VCaP (cell line): ENCODE results near the gene ZNF664.

Source experiments
- H3K27ac ChIP-seq: fragments of 450-650 bp; 2 replicates; pipeline ENCODE4 v1.5.1; 2017
- TF ChIP-seq, protein P1 (sequence below): fragments of 450-650 bp; conservative IDR thresholded peaks from 2 replicates; pipeline ENCODE4 v1.5.1; 2017; ENCODE audit warnings: mild to moderate bottlenecking, moderate library complexity

Gene ZNF664

DNA sequence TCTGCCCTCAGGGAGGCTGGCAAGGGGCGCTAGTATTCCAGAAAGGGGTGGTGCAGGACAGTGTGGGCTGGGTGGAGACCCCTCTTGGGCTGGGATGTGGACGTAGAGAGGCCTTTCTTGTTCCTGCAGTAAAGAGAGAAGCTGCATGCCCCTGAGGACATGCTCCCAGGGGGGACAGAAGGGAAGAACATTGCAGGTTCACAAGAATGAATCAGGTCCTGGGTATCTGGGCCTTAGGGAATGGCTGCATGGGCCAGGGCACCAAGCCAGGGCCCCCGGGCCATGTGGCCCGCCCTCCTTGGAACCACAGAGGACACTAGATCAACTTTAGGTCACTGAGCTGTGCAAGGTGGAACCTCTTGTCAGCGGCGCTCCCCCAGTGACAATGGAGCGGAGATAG lies 51.8 kb downstream of the ZNF664 start:
- no peak overlapping the region for H3K27ac ChIP-seq
- TF ChIP-seq, protein P1, sequence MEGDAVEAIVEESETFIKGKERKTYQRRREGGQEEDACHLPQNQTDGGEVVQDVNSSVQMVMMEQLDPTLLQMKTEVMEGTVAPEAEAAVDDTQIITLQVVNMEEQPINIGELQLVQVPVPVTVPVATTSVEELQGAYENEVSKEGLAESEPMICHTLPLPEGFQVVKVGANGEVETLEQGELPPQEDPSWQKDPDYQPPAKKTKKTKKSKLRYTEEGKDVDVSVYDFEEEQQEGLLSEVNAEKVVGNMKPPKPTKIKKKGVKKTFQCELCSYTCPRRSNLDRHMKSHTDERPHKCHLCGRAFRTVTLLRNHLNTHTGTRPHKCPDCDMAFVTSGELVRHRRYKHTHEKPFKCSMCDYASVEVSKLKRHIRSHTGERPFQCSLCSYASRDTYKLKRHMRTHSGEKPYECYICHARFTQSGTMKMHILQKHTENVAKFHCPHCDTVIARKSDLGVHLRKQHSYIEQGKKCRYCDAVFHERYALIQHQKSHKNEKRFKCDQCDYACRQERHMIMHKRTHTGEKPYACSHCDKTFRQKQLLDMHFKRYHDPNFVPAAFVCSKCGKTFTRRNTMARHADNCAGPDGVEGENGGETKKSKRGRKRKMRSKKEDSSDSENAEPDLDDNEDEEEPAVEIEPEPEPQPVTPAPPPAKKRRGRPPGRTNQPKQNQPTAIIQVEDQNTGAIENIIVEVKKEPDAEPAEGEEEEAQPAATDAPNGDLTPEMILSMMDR: no peak

DNA sequence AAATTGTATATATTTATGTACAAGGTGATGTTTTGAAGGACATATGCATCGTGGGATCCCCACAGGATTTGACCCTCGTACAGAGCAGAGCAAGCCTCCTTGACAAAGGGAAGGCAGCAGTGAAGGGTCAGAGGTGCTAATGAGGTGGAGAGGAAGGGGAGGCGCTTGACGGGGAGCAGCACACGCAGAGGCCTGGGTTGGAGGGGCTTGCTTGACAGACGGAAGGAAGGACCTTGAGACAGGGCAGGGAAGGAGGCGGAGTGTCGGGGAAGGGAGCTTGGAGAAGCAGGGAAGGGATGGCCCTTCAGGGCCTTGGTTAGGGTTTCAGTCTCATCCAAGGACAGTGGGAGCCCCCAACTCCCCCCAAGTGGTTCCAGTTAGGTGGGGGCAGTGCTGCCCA lies 52.6 kb downstream of the ZNF664 start:
- TF ChIP-seq, protein P1: no peak
- H3K27ac ChIP-seq: no peak overlapping the region

DNA sequence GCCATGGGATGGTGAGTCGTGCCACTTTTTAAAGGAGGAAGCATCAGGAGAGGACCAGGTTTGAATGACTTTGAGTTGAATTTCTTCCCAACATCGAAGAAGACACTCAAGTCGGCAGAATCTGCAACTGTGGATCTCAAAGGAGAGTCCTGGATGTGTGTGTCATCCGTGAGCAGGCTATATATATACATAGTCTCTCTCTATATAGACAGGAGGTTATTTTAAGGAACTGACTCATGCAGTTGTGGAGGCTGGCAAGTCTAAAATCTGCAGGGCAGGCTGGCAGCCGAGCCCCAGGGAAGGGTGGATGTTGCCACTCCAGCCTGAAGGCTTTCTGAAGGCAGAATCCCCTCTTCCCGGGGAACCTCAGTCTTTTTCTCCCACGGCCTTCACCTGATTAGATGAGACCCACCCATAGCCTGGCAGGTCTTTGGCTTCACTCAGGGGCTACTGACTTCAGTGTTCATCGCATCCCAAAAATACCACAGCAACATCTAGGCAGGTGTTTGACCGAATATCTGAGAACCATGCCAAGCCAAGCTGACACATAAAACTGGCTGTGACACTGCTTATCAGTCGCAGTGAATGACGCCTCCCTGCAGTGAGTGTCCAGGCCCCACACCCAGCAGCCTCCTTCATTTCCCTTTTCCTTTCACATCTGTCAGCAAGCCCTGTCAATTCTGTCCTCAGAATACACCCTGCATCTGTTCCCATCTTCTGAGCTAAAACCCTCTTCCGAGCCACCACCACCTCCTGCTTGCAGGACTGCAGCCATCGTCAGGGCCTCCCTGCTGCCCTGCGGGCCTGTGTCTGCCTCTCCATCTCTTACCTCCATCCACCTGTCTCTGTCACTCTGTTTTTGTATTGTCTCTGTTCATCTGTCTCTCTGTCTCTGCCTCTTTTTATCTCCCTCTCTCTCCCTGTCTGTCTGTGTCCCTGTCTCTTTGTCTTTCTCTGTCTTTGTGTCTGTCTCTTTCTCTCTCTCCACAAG lies 54.0 kb downstream of the ZNF664 start:
- no peak overlapping the region for H3K27ac ChIP-seq
- TF ChIP-seq, protein P1: no peak

DNA sequence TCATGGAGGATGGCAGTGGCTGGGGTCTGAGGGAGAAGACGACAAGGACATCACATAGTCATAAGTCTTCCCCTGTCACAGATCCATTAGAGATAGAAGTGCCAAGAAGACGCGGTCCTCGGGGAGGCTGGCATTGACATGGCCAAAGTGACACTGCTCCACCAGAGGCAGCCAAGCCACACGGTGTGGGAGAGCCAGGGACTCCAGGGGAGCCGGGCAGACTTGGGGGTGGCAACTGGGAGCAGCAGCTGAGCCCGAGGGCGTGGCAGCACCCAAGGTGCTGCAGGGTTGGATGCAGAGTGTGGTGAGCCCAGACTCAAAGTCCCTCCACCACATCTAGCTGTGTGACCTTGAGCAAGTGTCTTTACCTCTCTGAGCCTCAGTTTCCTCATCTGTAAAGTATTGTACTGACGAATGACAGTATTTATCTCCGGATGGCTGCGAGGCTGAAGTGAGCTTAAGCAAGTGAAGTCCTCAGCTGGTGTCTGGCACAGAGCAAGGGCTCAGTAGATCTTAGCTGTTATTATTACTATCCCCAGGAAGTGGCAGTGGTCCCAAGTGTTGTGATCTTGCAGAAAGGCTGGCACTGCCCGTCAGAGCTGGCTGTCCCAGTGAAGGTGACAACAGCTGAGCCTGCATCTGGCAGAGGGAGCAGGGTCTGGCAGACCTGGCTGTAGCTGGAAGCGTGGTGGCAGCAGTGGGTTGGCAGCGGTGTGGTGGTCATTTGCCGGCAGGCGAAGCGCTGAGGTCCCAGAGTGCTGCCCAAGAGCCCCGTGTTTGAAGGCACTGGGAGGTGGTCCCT lies 54.9 kb downstream of the ZNF664 start:
- no peak overlapping the region for H3K27ac ChIP-seq
- TF ChIP-seq, protein P1: no peak

DNA sequence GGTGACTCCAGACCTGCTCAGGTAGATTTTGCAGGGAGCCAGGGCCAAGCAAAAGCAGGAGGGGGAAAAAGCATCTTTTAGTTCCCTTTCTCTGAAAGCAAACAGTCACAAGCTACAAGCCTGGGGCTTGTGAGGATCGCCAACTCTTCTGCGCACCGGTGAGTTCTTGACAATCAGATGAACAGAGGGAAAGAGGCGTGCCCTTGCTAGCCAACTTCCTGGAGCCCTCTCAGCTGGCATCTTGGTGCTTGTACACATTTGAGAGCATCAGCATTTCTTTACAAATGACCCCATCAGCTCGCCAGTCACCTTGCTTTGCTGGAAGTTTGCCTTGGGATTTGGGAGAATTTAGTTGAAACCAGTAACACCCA lies 55.5 kb downstream of the ZNF664 start:
- TF ChIP-seq, protein P1: no peak
- H3K27ac ChIP-seq: no peak overlapping the region

DNA sequence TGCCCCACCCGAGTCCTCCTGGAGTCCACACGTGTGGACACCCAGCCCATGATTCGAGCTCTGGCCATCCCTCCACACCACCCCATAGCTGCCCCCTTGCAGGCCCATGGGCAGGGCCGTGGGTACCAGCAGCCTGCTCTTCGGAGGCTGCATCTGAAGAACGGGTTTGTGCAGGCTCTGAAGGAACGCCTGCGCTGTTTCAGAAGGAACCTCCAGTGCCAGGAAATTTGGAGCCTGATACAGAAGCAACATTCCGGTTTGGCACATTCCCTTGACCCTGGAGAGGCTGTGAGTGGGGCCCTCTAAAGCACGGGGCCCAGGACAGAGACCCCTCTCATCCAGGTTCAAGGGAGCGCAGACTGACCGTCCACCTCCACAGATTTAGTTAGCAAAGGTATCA lies 57.0 kb downstream of the ZNF664 start:
- TF ChIP-seq, protein P1: no peak
- no peak overlapping the region for H3K27ac ChIP-seq

DNA sequence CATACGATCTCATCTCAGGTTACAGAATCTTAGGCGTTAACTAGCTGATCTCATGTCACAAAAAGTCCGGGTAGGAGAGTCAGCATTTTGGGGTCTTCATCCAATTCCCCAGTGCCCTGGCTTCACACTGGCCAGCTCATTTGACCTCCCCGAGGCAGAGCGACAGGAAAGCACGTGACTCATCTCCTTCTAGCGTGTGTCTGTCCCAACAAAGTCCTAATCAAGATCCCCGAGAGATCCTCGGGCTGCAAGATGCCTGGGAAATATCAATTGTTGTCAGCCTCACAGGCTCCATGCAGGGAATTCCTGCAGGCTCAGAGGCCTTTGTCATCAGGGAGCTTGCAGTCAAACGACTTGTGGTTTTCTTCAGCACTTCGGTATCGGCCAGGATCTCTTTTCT lies 57.5 kb downstream of the ZNF664 start:
- TF ChIP-seq, protein P1: no peak
- no peak overlapping the region for H3K27ac ChIP-seq
